Panc1 (cell line): ENCODE measurements around the gene GMDS. TPM values are rescaled to one million over a fixed set of nuclear protein-coding genes. Genes with fewer than 3 reads are reported as not detected.

Experiments
- ATAC-seq: fragments of 200-7000 bp; cut with Tn5 transposase; 2 replicates; pipeline ENCODE4 v1.9.1; 2020; ENCODE audit warnings: mild to moderate bottlenecking, moderate library complexity
- BruUV-seq: library from RNA; stranded (reverse); fragments of 400-500 nt; replicated peaks from 2 replicates; lab custom pipeline; 2021; lab: Mats Ljungman, UMichigan
- CTCF ChIA-PET: fragments of 300-600 bp; sonication (Branson Sonifier 250); formaldehyde crosslinking; loops from one replicate; lab custom pipeline; 2022; ENCODE audit warnings: antibody characterized with exemption; lab: Charles Lee
- POLR2A ChIA-PET: fragments of 300-600 bp; sonication (Branson Sonifier 250); formaldehyde crosslinking; loops from one replicate; lab custom pipeline; 2022; ENCODE audit warnings: antibody characterized with exemption; lab: Charles Lee
- DNase-seq: peaks from one replicate; pipeline ENCODE4 v3.0.0-alpha.2; 2010; ENCODE audit warnings: low read depth, low spot score
- H3K27ac ChIP-seq: 2 replicates; pipeline ENCODE4 v1.5.1; 2011; ENCODE audit warnings: mild to moderate bottlenecking, low read length, inconsistent platforms
- H3K27me3 ChIP-seq: fragments of 200-500 bp; sonication (Bioruptor generic); 2 replicates; pipeline ENCODE4 v1.6.0; 2014; ENCODE audit warnings: low read length, inconsistent platforms; ENCODE audit not compliant: control insufficient read depth, insufficient read depth
- H3K36me3 ChIP-seq: fragments of 200-500 bp; sonication (Bioruptor generic); 2 replicates; pipeline ENCODE4 v1.5.1; 2014; ENCODE audit warnings: inconsistent platforms, mild to moderate bottlenecking, low read length, moderate library complexity; ENCODE audit not compliant: control insufficient read depth, insufficient read depth
- H3K4me1 ChIP-seq: 2 replicates; pipeline ENCODE4 v1.5.1; 2011; ENCODE audit warnings: inconsistent platforms, mild to moderate bottlenecking, low read length, moderate library complexity; ENCODE audit not compliant: control insufficient read depth, insufficient read depth
- H3K4me3 ChIP-seq, 2 experiments: 2 replicates each; pipeline ENCODE4 v1.5.1; 2011 to 2012; ENCODE audit warnings: low read depth in 2 of 2, low read length in 2 of 2, mild to moderate bottlenecking in 2 of 2, inconsistent platforms in 1 of 2, moderate library complexity in 1 of 2
- H3K9me3 ChIP-seq: fragments of 200-500 bp; sonication (Bioruptor generic); 2 replicates; pipeline ENCODE4 v1.5.1; 2014; ENCODE audit warnings: low read depth, mild to moderate bottlenecking, inconsistent platforms, low read length, moderate library complexity; ENCODE audit not compliant: control insufficient read depth, insufficient read depth
- POLR2AphosphoS5 ChIP-seq: IDR thresholded peaks from 2 replicates; pipeline ENCODE4 v1.6.1; 2012; ENCODE audit warnings: mild to moderate bottlenecking, low read depth, low read length, moderate library complexity
- SIN3A ChIP-seq: IDR thresholded peaks from 2 replicates; pipeline ENCODE4 v1.6.1; 2012; ENCODE audit warnings: low read depth, mild to moderate bottlenecking, low read length, moderate library complexity, borderline replicate concordance; ENCODE audit not compliant: insufficient read depth
- TCF7L2 ChIP-seq: IDR thresholded peaks from 2 replicates; pipeline ENCODE4 v1.6.1; 2011; ENCODE audit warnings: mild to moderate bottlenecking, low read depth, low read length, inconsistent platforms
- in situ Hi-C: cut with HindIII; loops from 2 replicates; pipeline ENCODE4 v1.10.0; 2016; ENCODE audit warnings: low sequenced_read_pairs, low pct_unique_long_range_greater_than_20kb
- intact Hi-C: fragments of 100-400 bp; cut with micrococcal nuclease; formaldehyde crosslinking; loops from one replicate; pipeline ENCODE4 v1.10.0; 2022; ENCODE audit not compliant: unreplicated experiment
- total RNA-seq: library from RNA; stranded (reverse); gene quantifications from one replicate; pipeline ENCODE4 v1.2.1, GENCODE V29; 2021; ENCODE audit not compliant: unreplicated experiment
- TF ChIP-seq, protein P1 (sequence below): fragments of 450-650 bp; IDR thresholded peaks from 2 replicates; pipeline ENCODE4 v1.5.1; 2017; ENCODE audit warnings: mild to moderate bottlenecking
- TF ChIP-seq, protein P2 (sequence below), 2 experiments: IDR thresholded peaks; 2 replicates each; pipeline ENCODE4 v1.6.1; 2011 to 2012; ENCODE audit warnings: low read depth in 2 of 2, control low read depth in 1 of 2, low read length in 1 of 2, mild to moderate bottlenecking in 1 of 2, moderate library complexity in 1 of 2; ENCODE audit not compliant: insufficient read depth in 1 of 2

The GMDS gene
- total RNA-seq, 1 experiment from 2014 or later: 9.8 TPM

GRCh38 chr6:1993042-1993441 lies 252.4 kb downstream of the GMDS start:
- ATAC-seq: no peak
- no peak for DNase-seq
- TF ChIP-seq SIN3A (no peak), POLR2AphosphoS5 (no peak), TCF7L2 (no peak)
- TF ChIP-seq, protein P1, sequence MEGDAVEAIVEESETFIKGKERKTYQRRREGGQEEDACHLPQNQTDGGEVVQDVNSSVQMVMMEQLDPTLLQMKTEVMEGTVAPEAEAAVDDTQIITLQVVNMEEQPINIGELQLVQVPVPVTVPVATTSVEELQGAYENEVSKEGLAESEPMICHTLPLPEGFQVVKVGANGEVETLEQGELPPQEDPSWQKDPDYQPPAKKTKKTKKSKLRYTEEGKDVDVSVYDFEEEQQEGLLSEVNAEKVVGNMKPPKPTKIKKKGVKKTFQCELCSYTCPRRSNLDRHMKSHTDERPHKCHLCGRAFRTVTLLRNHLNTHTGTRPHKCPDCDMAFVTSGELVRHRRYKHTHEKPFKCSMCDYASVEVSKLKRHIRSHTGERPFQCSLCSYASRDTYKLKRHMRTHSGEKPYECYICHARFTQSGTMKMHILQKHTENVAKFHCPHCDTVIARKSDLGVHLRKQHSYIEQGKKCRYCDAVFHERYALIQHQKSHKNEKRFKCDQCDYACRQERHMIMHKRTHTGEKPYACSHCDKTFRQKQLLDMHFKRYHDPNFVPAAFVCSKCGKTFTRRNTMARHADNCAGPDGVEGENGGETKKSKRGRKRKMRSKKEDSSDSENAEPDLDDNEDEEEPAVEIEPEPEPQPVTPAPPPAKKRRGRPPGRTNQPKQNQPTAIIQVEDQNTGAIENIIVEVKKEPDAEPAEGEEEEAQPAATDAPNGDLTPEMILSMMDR: no peak
- TF ChIP-seq, protein P2, sequence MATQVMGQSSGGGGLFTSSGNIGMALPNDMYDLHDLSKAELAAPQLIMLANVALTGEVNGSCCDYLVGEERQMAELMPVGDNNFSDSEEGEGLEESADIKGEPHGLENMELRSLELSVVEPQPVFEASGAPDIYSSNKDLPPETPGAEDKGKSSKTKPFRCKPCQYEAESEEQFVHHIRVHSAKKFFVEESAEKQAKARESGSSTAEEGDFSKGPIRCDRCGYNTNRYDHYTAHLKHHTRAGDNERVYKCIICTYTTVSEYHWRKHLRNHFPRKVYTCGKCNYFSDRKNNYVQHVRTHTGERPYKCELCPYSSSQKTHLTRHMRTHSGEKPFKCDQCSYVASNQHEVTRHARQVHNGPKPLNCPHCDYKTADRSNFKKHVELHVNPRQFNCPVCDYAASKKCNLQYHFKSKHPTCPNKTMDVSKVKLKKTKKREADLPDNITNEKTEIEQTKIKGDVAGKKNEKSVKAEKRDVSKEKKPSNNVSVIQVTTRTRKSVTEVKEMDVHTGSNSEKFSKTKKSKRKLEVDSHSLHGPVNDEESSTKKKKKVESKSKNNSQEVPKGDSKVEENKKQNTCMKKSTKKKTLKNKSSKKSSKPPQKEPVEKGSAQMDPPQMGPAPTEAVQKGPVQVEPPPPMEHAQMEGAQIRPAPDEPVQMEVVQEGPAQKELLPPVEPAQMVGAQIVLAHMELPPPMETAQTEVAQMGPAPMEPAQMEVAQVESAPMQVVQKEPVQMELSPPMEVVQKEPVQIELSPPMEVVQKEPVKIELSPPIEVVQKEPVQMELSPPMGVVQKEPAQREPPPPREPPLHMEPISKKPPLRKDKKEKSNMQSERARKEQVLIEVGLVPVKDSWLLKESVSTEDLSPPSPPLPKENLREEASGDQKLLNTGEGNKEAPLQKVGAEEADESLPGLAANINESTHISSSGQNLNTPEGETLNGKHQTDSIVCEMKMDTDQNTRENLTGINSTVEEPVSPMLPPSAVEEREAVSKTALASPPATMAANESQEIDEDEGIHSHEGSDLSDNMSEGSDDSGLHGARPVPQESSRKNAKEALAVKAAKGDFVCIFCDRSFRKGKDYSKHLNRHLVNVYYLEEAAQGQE (IDR thresholded peaks at IDR 0.05; ENCODE audit: insufficient read depth in 1 of 2, low read depth in 2 of 2, low read length in 1 of 2): no peak
- CTCF ChIA-PET: no interaction called here
- intact Hi-C loops: no loop called here
- in situ Hi-C loops: no loop called here
- POLR2A ChIA-PET: no interaction called here
- H3K27ac ChIP-seq: no peak overlapping the region
- no peaks in the 10 kb centered on the region for H3K4me1 ChIP-seq
- no peaks in the 10 kb centered on the region for H3K36me3 ChIP-seq
- no peak overlapping the region for H3K4me3 ChIP-seq
- no peaks in the 10 kb centered on the region for H3K27me3 ChIP-seq
- no TSS peak for BruUV-seq
- no peaks in the 10 kb centered on the region for H3K9me3 ChIP-seq

- H3K27me3 ChIP-seq: no peaks in the 10 kb centered on the region
- no peak for ATAC-seq
- H3K4me1 ChIP-seq: no peaks in the 10 kb centered on the region
- no peaks in the 10 kb centered on the region for H3K9me3 ChIP-seq
- ChIA-PET CTCF (no interaction called here), POLR2A (no interaction called here)
- no peak overlapping the region for H3K4me3 ChIP-seq
- intact Hi-C loops (no loop called here), in situ Hi-C loops (no loop called here)
- no peaks in the 10 kb centered on the region for H3K36me3 ChIP-seq
- TF ChIP-seq, protein P2 (IDR thresholded peaks at IDR 0.05; ENCODE audit: insufficient read depth in 1 of 2, low read depth in 2 of 2, low read length in 1 of 2): no peak
- TF ChIP-seq TCF7L2 (no peak), POLR2AphosphoS5 (no peak), SIN3A (no peak)
- TF ChIP-seq, protein P1: no peak
- no TSS peak for BruUV-seq
- no peak overlapping the region for H3K27ac ChIP-seq
- DNase-seq: no peak
Observed at GRCh38 chr6:1991332-1991878, 254.0 kb downstream of the GMDS start.
